ENCODE results near the gene NOSIP.

DNA sequence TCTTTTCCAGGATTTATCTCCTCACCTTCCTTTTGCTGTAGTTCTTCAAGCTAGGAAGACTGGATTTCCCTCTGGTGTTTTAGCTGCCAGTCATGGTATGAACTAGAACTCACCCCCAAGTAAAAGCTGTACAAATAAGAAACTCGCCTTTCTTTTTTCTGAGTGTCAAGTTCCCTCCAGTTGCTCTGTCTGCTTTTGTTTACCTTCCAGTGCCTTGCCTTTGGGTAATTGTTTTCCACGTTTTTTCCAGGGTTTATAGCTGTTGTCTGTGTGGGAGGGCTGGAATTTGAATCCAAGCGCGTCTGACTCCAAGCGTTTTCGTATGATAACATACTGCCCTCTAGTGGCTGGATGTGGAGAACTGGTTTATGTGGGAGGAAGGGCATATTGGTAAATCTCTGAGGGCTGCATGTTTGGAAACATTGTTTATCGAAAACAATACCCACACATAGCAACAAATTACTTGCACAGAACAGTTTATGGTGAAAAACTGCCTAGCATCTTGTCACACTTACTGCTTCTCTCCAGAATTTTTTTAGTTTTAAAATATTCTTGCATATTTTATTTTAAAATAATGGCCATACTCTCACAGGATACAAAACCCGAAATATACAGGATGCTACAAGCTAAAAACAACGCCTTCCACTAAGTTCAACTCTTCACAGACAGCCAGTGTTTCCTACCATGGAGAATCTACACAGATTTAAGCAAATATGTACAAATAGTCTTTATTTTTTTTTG lies 33.4 kb downstream of the NOSIP start:
- TF ChIP-seq GATA3 (IDR thresholded peaks at IDR 0.05; ENCODE audit: low read depth, low read length): no peak
- no peak for TF ChIP-seq GATA2 (IDR thresholded peaks at IDR 0.05; ENCODE audit: low read depth, low read length)

Data from SH-SY5Y (cell line).